ENCODE data around the gene KIF2A. TPM values are rescaled to one million over a fixed set of nuclear protein-coding genes. Genes with fewer than 3 reads are reported as not detected.

KIF2A gene
- total and polyA plus RNA-seq, 2 of the 13 experiments (the other 11 are each of a cell fraction or from before 2014, with no cell fraction given), result 8.5 to 19.2 TPM

- TF ChIP-seq ZUFSP (CRISPR knock-in tag; IDR thresholded peaks at IDR 0.05; ENCODE audit: borderline replicate concordance) (no peak), ZNF354B (CRISPR knock-in tag; IDR thresholded peaks at IDR 0.05) (no peak), KLF6 (CRISPR knock-in tag; IDR thresholded peaks at IDR 0.05) (no peak), GATAD2A (CRISPR knock-in tag; IDR thresholded peaks at IDR 0.05) (0 out of 2 replicates have a peak, but pooled peaks have one; percentile 11), HINFP (CRISPR knock-in tag; IDR thresholded peaks at IDR 0.05; ENCODE audit: low read depth) (no peak)
Observed at GRCh38 chr5:62263401-62263800, 42.6 kb upstream of the KIF2A start (continued).

GRCh38 chr5:62265648-62266112, 40.3 kb upstream of the KIF2A start:
- ChIA-PET CTCF (ENCODE audit: low intra/inter-chr PET ratio, low total read pairs) (no interaction called here), POLR2A (no interaction called here)
- ATAC-seq (no peak), DNase-seq (ENCODE audit: low spot score) (no peak), FAIRE-seq (no peak)
- Histone ChIP-seq H4K20me1 (ENCODE audit: insufficient read depth, low read length) (no peaks in the 10 kb centered on the region), H2AFZ (ENCODE audit: low read length) (no peak overlapping the region), H3K4me3 (replicated peaks in 1 of 3; ENCODE audit: insufficient read depth in 1 of 3, low read depth in 2 of 3, low read length in 3 of 3) (no peak overlapping the region), H3K9me3 (ENCODE audit: low read length) (no peaks in the 10 kb centered on the region), H3K4me2 (ENCODE audit: low read depth, low read length) (no peak overlapping the region), H3K79me2 (ENCODE audit: insufficient read depth, low read length) (no peaks in the 10 kb centered on the region), H3K9ac (ENCODE audit: insufficient read depth, low read depth, low read length) (no peak overlapping the region), H3K27ac (ENCODE audit: extremely low read length, insufficient read depth, low read length) (no peak overlapping the region), H3K27me3 (ENCODE audit: control insufficient read depth in 1 of 2, insufficient read depth in 2 of 2, low read length in 2 of 2) (peaks cover 0 to under 1% of the 10 kb centered on the region in 2 experiments; a peak in 2 of 5 replicates), H3K36me3 (replicated peaks in 1 of 2; ENCODE audit: control insufficient read depth in 1 of 2, insufficient read depth in 2 of 2, low read length in 2 of 2) (no peaks in the 10 kb centered on the region), H3K4me1 (ENCODE audit: insufficient read depth, low read length) (no peaks in the 10 kb centered on the region)
- intact Hi-C loops (cut with micrococcal nuclease; ENCODE audit: unreplicated experiment), result no loop called here
- BruUV-seq (replicated peaks), result no TSS peak
- in situ Hi-C loops (cut with HindIII; ENCODE audit: extremely low pct_ligation_motif_present, low pct_unique_long_range_greater_than_20kb), result no loop called here
- no peak for TF ChIP-seq ASH2L (IDR thresholded peaks at IDR 0.05; ENCODE audit: insufficient read length, low read depth, low read length)
- TF ChIP-seq EP300 (IDR thresholded peaks at IDR 0.05; ENCODE audit: low read depth in 2 of 2, low read length in 2 of 2), result no peak
- TF ChIP-seq EP300 (CRISPR knock-in tag; IDR thresholded peaks at IDR 0.05; ENCODE audit: borderline replicate concordance), result no peak
- TF ChIP-seq ZNF644 (CRISPR knock-in tag; IDR thresholded peaks at IDR 0.05; ENCODE audit: low read depth), result no peak
- no peak for TF ChIP-seq ZNF251 (CRISPR knock-in tag; IDR thresholded peaks at IDR 0.05)
- no peak for TF ChIP-seq PRMT3 (CRISPR knock-in tag; IDR thresholded peaks at IDR 0.05; ENCODE audit: borderline replicate concordance, low read depth)
- no peak for TF ChIP-seq ARNTL (CRISPR knock-in tag; IDR thresholded peaks at IDR 0.05)
- no peak for TF ChIP-seq DMTF1 (CRISPR knock-in tag; IDR thresholded peaks at IDR 0.05)
- TF ChIP-seq JDP2 (CRISPR knock-in tag; IDR thresholded peaks at IDR 0.05; ENCODE audit: borderline replicate concordance), result no peak
- TF ChIP-seq ZNF441 (CRISPR knock-in tag; IDR thresholded peaks at IDR 0.05; ENCODE audit: borderline replicate concordance), result no peak
- no peak for TF ChIP-seq ZNF569 (CRISPR knock-in tag; IDR thresholded peaks at IDR 0.05; ENCODE audit: borderline replicate concordance)
- no peak for TF ChIP-seq ZNF546 (CRISPR knock-in tag; conservative IDR thresholded peaks at IDR 0.05)
- TF ChIP-seq ZBTB1 (CRISPR knock-in tag; IDR thresholded peaks at IDR 0.05; ENCODE audit: borderline replicate concordance), result no peak
